Measurements from ENCODE around the gene RAD9A.

RAD9A gene

GRCh38 chr11:67440229-67441097, 48.7 kb downstream of the RAD9A start:
- TF ChIP-seq, protein P1, sequence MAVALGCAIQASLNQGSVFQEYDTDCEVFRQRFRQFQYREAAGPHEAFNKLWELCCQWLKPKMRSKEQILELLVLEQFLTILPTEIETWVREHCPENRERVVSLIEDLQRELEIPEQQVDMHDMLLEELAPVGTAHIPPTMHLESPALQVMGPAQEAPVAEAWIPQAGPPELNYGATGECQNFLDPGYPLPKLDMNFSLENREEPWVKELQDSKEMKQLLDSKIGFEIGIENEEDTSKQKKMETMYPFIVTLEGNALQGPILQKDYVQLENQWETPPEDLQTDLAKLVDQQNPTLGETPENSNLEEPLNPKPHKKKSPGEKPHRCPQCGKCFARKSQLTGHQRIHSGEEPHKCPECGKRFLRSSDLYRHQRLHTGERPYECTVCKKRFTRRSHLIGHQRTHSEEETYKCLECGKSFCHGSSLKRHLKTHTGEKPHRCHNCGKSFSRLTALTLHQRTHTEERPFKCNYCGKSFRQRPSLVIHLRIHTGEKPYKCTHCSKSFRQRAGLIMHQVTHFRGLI (tag by site-specific recombination; IDR thresholded peaks at IDR 0.05): no peak
- TF ChIP-seq ZFHX2 (tag by site-specific recombination; conservative IDR thresholded peaks at IDR 0.05): peak; percentile 16; the same call in 1 of the 2 replicates
- ChIA-PET CTCF (interaction anchor here (0.7 kb wide), 1 partner anchor 58 kb away, joined by 3 read pairs; no protein-coding TSS in a partner anchor), POLR2A (interaction anchor here (0.6 to 1.7 kb wide), 4 partner anchors 20 to 49 kb away, joined by 3 to 7 read pairs (median 5); partner anchors contain the start of genes PPP1CA and RAD9A)
- Histone ChIP-seq H3K4me3 (ENCODE audit: low read depth, low read length) (no peak overlapping the region), H3K9me3 (ENCODE audit: control insufficient read depth, insufficient read depth, low read depth, low read length) (no peaks in the 10 kb centered on the region), H3K4me1 (ENCODE audit: control insufficient read depth, insufficient read depth, low read length) (no peaks in the 10 kb centered on the region), H3K27ac (ENCODE audit: extremely low read depth, low read depth, low read length) (no peak overlapping the region), H3K36me3 (ENCODE audit: control insufficient read depth in 2 of 2, insufficient read depth in 1 of 2, low read length in 2 of 2) (peaks cover 0 to 56% of the 10 kb centered on the region in 2 experiments; a peak in 1 of 3 replicates)

GRCh38 chr11:67441098-67441563, 49.3 kb downstream of the RAD9A start:
- no peak for TF ChIP-seq ZNF211 (tag by site-specific recombination; IDR thresholded peaks at IDR 0.05; ENCODE audit: low read depth)
- TF ChIP-seq ZIC2 (tag by site-specific recombination; IDR thresholded peaks at IDR 0.05): 0 out of 2 replicates have a peak, but pooled peaks have one; percentile 12
- no peak for TF ChIP-seq ZNF10 (tag by site-specific recombination; IDR thresholded peaks at IDR 0.05)
- Histone ChIP-seq H3K4me1 (ENCODE audit: control insufficient read depth, insufficient read depth, low read length) (no peaks in the 10 kb centered on the region), H3K9me3 (ENCODE audit: control insufficient read depth, insufficient read depth, low read depth, low read length) (no peaks in the 10 kb centered on the region), H3K27ac (ENCODE audit: extremely low read depth, low read depth, low read length) (no peak overlapping the region), H3K4me3 (ENCODE audit: low read depth, low read length) (no peak overlapping the region), H3K36me3 (ENCODE audit: control insufficient read depth in 2 of 2, insufficient read depth in 1 of 2, low read length in 2 of 2) (peaks cover 0 to 49% of the 10 kb centered on the region in 2 experiments; a peak in 1 of 3 replicates)
- CTCF ChIA-PET: no interaction called here
- POLR2A ChIA-PET: interaction anchor here (0.9 to 1.5 kb wide), 2 partner anchors 39 to 49 kb away, joined by 3 to 7 read pairs; partner anchors contain the start of genes PPP1CA and RAD9A

DNA sequence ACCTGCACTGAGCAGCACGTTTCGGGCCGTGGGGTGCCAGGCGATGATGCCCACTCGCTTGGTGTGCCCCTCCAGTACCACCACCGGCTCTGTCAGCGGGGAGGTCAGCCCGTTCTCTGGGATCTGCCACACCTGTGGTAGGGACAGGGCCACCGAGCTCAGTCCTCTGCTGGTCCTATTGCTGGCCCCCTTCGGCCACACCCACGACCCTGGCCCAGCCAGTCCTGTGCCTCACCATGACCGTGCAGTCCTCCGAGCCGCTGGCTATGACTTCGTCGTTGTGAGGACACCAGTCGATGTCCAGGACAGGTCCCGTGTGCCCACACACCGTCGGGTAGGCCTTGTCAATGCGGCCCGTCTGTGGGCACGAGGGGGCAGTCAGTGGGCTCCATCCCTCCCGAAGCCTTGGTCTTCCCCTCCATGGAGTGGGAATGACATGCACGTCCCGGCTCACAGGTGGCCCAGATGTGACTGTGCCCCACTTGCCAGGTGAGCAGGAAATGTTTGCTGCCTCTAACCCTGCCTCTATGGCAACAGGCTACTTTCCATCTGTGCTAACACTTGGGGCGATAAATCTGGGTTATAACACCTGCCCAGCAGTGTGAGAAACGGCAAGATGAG, 50.1 kb downstream of the RAD9A start:
- no peak overlapping the region for H3K4me3 ChIP-seq (ENCODE audit: low read depth, low read length)
- no peaks in the 10 kb centered on the region for H3K4me1 ChIP-seq (ENCODE audit: control insufficient read depth, insufficient read depth, low read length)

More for the DNA sequence above, 50.1 kb downstream of the RAD9A start:
- TF ChIP-seq ZXDB (tag by site-specific recombination; IDR thresholded peaks at IDR 0.05) (no peak), SCRT2 (tag by site-specific recombination; IDR thresholded peaks at IDR 0.05) (peak; percentile 41; the same call in 1 of the 2 replicates)
- TF ChIP-seq, protein P2, sequence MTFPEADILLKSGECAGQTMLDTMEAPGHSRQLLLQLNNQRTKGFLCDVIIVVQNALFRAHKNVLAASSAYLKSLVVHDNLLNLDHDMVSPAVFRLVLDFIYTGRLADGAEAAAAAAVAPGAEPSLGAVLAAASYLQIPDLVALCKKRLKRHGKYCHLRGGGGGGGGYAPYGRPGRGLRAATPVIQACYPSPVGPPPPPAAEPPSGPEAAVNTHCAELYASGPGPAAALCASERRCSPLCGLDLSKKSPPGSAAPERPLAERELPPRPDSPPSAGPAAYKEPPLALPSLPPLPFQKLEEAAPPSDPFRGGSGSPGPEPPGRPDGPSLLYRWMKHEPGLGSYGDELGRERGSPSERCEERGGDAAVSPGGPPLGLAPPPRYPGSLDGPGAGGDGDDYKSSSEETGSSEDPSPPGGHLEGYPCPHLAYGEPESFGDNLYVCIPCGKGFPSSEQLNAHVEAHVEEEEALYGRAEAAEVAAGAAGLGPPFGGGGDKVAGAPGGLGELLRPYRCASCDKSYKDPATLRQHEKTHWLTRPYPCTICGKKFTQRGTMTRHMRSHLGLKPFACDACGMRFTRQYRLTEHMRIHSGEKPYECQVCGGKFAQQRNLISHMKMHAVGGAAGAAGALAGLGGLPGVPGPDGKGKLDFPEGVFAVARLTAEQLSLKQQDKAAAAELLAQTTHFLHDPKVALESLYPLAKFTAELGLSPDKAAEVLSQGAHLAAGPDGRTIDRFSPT (tag by site-specific recombination; IDR thresholded peaks at IDR 0.05): 0 out of 2 replicates have a peak, but pooled peaks have one; percentile 20
- H3K9me3 ChIP-seq (ENCODE audit: control insufficient read depth, insufficient read depth, low read depth, low read length): no peaks in the 10 kb centered on the region
- H3K27ac ChIP-seq (ENCODE audit: extremely low read depth, low read depth, low read length): no peak overlapping the region
- CTCF ChIA-PET: no interaction called here
- H3K36me3 ChIP-seq (ENCODE audit: control insufficient read depth in 2 of 2, insufficient read depth in 1 of 2, low read length in 2 of 2): peaks cover 0 to 49% of the 10 kb centered on the region in 2 experiments; a peak in 1 of 3 replicates
- POLR2A ChIA-PET: interaction anchor here (0.9 to 1.5 kb wide), 2 partner anchors 40 to 50 kb away, joined by 3 to 7 read pairs; partner anchors contain the start of genes PPP1CA and RAD9A

All from HEK293 (cell line).